SK-N-MC (cell line): Measurements from ENCODE around the gene CGNL1.

ENCODE experiments used
- DNase-seq: peaks from one replicate; pipeline ENCODE4 v3.0.0-alpha.2; 2011; ENCODE audit warnings: low read depth, low spot score
- H3K27ac ChIP-seq: fragments of 200-600 bp; sonication (generic); 2 replicates; pipeline ENCODE4 v1.5.1; 2016; ENCODE audit warnings: mixed run types
- H3K36me3 ChIP-seq: fragments of 200-600 bp; sonication (generic); 2 replicates; pipeline ENCODE4 v1.6.1; 2017; ENCODE audit warnings: antibody characterized with exemption, low read length, mixed read lengths; ENCODE audit not compliant: insufficient read depth
- H3K4me3 ChIP-seq: fragments of 200-600 bp; sonication (generic); 2 replicates; pipeline ENCODE4 v1.5.1; 2016
- H3K9ac ChIP-seq: fragments of 200-600 bp; sonication (generic); 2 replicates; pipeline ENCODE4 v1.8.0; 2017; ENCODE audit warnings: mixed run types, mixed read lengths; ENCODE audit not compliant: insufficient read length
- H3K9me3 ChIP-seq: fragments of 200-600 bp; sonication (generic); 2 replicates; pipeline ENCODE4 v1.6.1; 2017; ENCODE audit warnings: low read depth, mild to moderate bottlenecking, antibody characterized with exemption, low read length, moderate library complexity, mixed read lengths
- EZH2 ChIP-seq: fragments of 200-600 bp; sonication (generic); IDR thresholded peaks from one replicate; pipeline ENCODE4 v1.6.1; 2017; ENCODE audit warnings: antibody characterized with exemption
- FOXP2 ChIP-seq: optimal IDR thresholded peaks from 2 replicates; pipeline ENCODE3; 2011; ENCODE audit warnings: mild to moderate bottlenecking, moderate library complexity; ENCODE audit not compliant: insufficient read depth; ENCODE audit errors: extremely low read length, control extremely low read depth
- POLR2AphosphoS5 ChIP-seq: IDR thresholded peaks from 2 replicates; pipeline ENCODE4 v1.6.1; 2012; ENCODE audit warnings: mild to moderate bottlenecking, low read depth, low read length, borderline replicate concordance

Gene CGNL1

DNA sequence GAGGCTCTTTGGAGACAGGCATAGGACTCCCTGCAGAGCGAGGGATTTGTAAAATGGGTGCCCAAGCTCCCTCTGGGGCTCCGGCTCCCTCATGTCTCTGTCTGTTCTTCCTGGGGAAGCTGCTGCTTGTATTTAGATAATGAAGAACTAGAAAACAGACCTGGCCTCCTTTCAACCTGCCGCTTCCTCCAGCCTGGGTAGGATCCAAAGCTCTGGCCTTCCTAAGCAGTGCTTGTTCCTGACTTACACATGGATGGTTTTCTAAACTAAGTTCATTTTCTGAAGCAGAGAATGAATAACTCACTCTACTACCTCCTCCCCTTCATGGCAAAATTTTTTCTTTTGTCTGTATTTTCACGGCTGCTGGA is 178.5 kb downstream of the CGNL1 start:
- Histone ChIP-seq H3K4me3 (peak overlapping the region; percentile 7; the same call in 1 of the 2 replicates), H3K9me3 (no peaks in the 10 kb centered on the region), H3K9ac (peak overlapping the region; percentile 26), H3K27ac (peak overlapping the region; percentile 72), H3K36me3 (no peaks in the 10 kb centered on the region)
- TF ChIP-seq POLR2AphosphoS5 (no peak), FOXP2 (no peak), EZH2 (no peak)
- no peak for DNase-seq

DNA sequence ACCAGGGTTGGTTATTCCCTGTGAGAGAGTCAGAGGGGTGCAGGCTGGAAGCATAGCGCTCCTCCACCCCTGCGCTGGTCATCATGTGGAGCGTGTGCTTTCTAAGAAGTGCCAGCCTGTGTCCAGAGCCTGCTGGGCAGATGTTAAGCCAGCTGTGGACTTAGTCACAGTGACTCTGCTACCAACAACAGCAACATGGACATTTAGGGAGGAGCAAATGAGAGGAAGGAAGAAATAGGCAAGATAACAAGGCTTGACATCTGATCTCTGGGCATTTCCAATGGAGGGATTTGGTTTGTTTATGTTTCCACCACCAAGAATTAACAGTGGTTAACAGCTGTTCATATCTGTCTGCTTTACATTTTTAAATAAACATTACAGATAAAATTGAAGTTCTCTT is 179.0 kb downstream of the CGNL1 start:
- DNase-seq, result no peak
- TF ChIP-seq FOXP2 (no peak), POLR2AphosphoS5 (no peak), EZH2 (no peak)
- no peak overlapping the region for H3K9ac ChIP-seq
- no peaks in the 10 kb centered on the region for H3K9me3 ChIP-seq
- no peaks in the 10 kb centered on the region for H3K36me3 ChIP-seq
- peak overlapping the region; percentile 72; the same call in 1 of the 2 replicates for H3K27ac ChIP-seq
- H3K4me3 ChIP-seq, result no peak overlapping the region

DNA sequence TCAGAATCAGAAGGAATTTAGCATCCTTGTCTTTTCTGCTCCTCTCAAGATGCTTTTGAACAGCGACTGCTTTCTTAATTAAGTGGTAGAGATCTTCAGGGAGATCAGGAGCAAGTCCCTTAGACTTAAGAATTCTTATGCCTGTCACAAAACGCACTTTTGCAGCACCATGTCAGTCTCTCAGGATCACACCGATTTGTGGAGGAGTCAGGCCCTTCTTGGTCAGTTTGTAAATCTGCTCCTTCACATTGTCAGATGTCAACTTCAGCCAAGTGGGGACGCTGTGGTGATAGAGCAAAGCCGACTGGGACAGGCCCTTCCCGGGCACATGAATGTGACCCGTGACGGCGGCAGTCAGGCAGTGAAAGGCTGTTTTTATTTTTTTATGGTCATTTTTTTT is 179.7 kb downstream of the CGNL1 start:
- no peak overlapping the region for H3K27ac ChIP-seq
- no peak overlapping the region for H3K9ac ChIP-seq
- no peaks in the 10 kb centered on the region for H3K9me3 ChIP-seq
- H3K4me3 ChIP-seq, result no peak overlapping the region
- DNase-seq, result no peak
- no peaks in the 10 kb centered on the region for H3K36me3 ChIP-seq
- TF ChIP-seq FOXP2 (no peak), POLR2AphosphoS5 (no peak), EZH2 (no peak)

DNA sequence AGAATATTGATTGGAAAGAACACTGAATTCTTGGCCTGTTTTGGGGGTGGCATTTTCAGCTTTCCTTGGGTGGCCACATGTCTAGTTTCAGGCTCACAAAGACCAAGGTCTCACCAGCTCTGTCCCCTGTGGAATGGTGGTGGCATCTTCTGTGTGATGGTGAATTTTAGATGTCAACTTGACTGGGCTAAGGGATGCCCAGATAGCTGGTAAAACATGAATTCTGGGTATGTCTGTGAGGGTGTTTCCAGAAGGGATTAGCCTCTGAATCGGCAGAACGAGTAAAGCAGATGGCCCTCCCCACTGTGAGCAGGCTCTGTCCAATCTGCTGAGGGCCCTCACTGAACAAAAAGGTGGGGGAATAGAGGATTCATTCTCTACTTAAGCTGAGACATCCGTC is 181.0 kb downstream of the CGNL1 start:
- TF ChIP-seq EZH2, result no peak
- TF ChIP-seq POLR2AphosphoS5, result no peak
- TF ChIP-seq FOXP2, result no peak
- DNase-seq, result no peak
- no peaks in the 10 kb centered on the region for H3K36me3 ChIP-seq
- H3K4me3 ChIP-seq, result no peak overlapping the region
- H3K9me3 ChIP-seq, result no peaks in the 10 kb centered on the region
- H3K27ac ChIP-seq, result no peak overlapping the region
- no peak overlapping the region for H3K9ac ChIP-seq

DNA sequence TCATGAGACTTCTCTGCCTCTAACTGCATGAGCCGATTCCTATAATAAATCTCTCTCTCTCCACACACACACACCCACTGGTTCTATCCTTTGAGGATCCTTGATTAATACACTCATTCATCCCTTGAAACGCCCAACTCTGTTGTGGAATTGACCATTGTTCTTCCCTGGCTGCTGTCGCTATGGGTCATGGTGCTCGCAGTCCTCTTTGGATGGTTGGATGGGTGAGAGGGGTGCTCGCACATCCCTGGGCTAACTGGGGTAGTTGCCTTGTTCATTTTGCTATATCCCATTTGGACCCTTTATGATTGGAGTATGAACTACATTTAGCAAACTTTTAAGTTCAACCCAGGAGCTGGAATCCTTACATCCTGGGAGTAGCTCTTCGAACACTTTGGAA is 181.5 kb downstream of the CGNL1 start:
- H3K4me3 ChIP-seq, result no peak overlapping the region
- H3K27ac ChIP-seq, result no peak overlapping the region
- no peak overlapping the region for H3K9ac ChIP-seq
- H3K9me3 ChIP-seq, result no peaks in the 10 kb centered on the region
- no peak for DNase-seq
- TF ChIP-seq EZH2 (no peak), FOXP2 (no peak), POLR2AphosphoS5 (no peak)
- no peaks in the 10 kb centered on the region for H3K36me3 ChIP-seq

DNA sequence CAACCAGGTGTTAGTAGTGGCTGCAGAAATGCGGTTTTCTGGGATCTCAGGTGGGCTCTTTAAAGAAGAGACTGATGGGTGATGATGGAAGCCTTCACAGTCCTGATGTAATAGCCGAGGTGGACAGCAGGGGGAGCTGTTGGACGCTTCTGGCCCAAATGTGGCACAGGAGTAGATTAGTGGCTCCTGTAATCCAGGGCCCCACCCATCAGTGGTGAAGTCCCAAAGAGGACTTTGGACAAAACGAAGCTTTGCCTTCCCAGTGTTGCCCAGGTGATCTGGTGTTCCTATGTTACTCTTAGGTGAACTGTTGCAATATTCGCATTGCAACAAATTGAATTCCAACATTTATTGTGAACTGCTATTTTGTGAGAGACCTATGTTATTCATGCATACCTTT is 183.6 kb downstream of the CGNL1 start:
- TF ChIP-seq POLR2AphosphoS5 (no peak), FOXP2 (no peak), EZH2 (no peak)
- no peaks in the 10 kb centered on the region for H3K9me3 ChIP-seq
- DNase-seq, result no peak
- no peaks in the 10 kb centered on the region for H3K36me3 ChIP-seq
- no peak overlapping the region for H3K27ac ChIP-seq
- no peak overlapping the region for H3K4me3 ChIP-seq
- no peak overlapping the region for H3K9ac ChIP-seq

DNA sequence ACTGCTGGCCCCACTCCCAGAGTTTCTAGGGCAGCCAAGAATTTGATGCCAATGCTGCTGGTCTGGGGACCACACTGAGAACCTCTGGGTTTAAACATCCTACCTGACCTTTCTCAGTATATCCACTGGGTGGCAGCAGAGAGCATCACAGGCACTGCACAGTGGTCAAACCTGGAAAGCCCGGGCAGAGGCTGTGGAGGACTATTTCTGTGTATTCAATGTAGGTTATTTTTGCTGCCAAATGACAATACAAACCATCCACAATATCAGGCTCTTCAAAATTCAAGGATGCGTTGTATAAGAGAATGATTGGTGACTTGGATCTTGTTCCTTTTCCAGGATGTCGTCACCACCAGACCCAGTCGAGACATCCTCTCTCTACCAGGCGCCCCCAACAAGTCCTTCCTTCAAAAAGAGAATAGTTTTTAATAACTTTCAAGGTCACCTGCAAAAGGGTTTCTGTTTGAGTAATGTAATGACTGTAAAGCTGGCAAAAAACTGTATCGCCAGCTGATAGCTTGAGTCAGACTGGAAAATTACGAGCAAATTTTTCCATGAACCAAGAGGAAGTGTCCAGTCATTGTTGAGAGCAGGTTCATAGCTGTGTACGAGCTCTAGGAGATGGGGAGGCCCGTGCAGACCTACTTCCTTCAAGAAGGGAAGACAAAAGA is 184.9 kb downstream of the CGNL1 start:
- DNase-seq, result no peak
- Histone ChIP-seq H3K9me3 (no peaks in the 10 kb centered on the region), H3K27ac (no peak overlapping the region), H3K9ac (no peak overlapping the region), H3K36me3 (no peaks in the 10 kb centered on the region), H3K4me3 (no peak overlapping the region)
- TF ChIP-seq FOXP2 (no peak), EZH2 (no peak), POLR2AphosphoS5 (no peak)

DNA sequence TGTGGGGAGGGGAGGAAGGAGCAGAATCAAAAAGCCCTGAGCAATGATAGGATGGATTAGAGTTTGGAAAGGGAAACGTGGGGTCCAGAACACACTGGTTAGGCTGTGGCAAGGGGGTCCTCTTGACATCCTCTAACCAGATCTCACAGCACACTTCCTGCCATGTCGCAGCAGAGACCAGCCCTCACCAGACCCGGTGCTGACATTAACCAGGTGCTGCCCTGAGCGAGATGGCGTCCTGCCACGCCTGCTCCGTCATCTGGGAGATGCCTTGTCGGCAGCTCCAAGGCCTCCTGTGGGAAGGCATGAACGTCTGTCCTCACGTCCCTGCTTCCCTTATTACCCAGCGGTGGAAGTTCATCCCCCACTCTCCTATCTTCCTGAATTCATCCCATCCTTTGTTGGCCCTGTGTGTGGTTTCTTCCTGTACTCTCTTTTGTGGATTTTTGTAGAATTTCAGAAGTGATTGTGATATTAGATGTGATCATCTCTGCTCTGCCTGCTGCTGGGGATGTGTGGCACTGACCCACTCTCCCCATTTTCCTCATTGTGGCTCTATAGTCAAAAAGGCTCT is 186.0 kb downstream of the CGNL1 start:
- no peak overlapping the region for H3K9ac ChIP-seq
- H3K27ac ChIP-seq, result no peak overlapping the region

DNA sequence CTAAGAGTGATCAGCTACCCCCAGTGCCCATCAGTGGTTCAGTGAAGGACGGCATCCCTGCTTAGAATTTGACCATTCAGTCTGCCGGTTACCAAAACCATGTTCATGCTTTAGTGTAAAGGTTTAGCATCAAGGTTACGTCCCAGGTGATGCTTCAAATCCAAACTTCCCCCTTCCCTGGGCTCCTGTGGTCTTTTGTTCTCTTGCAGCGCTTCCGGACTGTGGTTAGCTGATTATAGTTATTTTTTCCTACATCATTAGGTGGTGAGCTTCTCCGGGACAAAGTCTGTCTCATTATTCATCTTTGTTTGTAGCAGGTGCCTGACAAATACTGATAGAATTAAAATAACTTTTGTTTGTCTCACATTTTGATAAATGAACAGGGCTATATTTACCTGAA is 187.1 kb downstream of the CGNL1 start:
- no peaks in the 10 kb centered on the region for H3K36me3 ChIP-seq
- no peaks in the 10 kb centered on the region for H3K9me3 ChIP-seq
- DNase-seq, result no peak

More for the DNA sequence above, 186.0 kb downstream of the CGNL1 start:
- Histone ChIP-seq H3K36me3 (no peaks in the 10 kb centered on the region), H3K9me3 (no peaks in the 10 kb centered on the region), H3K4me3 (no peak overlapping the region)
- no peak for DNase-seq
- TF ChIP-seq FOXP2, result no peak
- TF ChIP-seq EZH2, result no peak
- TF ChIP-seq POLR2AphosphoS5, result no peak

More for the DNA sequence above, 187.1 kb downstream of the CGNL1 start:
- TF ChIP-seq POLR2AphosphoS5 (no peak), FOXP2 (no peak), EZH2 (no peak)
- no peak overlapping the region for H3K27ac ChIP-seq
- no peak overlapping the region for H3K9ac ChIP-seq
- no peak overlapping the region for H3K4me3 ChIP-seq
